Renal cortex interstitium (tissue), 3 donors: ENCODE data around the gene PRDM16. TPM values are rescaled to one million over a fixed set of nuclear protein-coding genes. Genes with fewer than 3 reads are reported as not detected.

ENCODE experiments used
- polyA plus RNA-seq, 3 donors: library from polyadenylated mRNA; unstranded; fragments of 120-200 nt; gene quantifications; one replicate each; pipeline ENCODE4 v1.2.1, GENCODE V29; 2013; ENCODE audit not compliant: insufficient read length in 3 of 3

The PRDM16 gene
- polyA plus RNA-seq, 3 donors: 5.8 to 14.6 (median 7.3) TPM

Other genes starting within 250 kb of the PRDM16 start
- not detected for gene ACTRT2, start 47.7 kb upstream of the PRDM16 start, polyA plus RNA-seq